PC-9 (cell line): Measurements from ENCODE around the gene JMJD1C.

Experiments
- EZH2 ChIP-seq: fragments of 200-600 bp; sonication (generic); IDR thresholded peaks from 2 replicates; pipeline ENCODE4 v1.8.0; 2017; ENCODE audit warnings: antibody characterized with exemption, low read depth
- TF ChIP-seq, protein P1 (sequence below): fragments of 200-600 bp; sonication (generic); conservative IDR thresholded peaks from 2 replicates; pipeline ENCODE4 v1.6.1; 2017; ENCODE audit warnings: mixed run types, antibody characterized with exemption, mild to moderate bottlenecking, moderate library complexity

DNA sequence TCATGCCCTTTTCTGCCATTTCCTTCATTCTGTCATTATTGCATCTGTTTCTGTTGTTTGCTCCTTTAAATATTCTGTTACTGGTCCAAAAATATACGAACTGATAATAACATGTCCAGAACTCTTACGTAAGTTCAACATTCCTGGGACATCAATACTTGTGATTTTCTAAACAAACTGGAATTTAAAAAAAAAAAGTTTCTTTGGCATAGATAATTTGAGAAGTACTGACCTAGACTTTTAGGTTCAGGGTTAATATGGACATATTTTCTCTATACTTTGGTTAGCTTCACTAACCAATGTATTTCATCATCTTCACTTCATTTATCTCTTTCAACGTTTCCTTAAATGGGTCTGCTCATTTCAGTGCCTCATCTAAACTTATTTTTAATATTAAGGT is 147.3 kb downstream of the JMJD1C start:
- TF ChIP-seq, protein P1, sequence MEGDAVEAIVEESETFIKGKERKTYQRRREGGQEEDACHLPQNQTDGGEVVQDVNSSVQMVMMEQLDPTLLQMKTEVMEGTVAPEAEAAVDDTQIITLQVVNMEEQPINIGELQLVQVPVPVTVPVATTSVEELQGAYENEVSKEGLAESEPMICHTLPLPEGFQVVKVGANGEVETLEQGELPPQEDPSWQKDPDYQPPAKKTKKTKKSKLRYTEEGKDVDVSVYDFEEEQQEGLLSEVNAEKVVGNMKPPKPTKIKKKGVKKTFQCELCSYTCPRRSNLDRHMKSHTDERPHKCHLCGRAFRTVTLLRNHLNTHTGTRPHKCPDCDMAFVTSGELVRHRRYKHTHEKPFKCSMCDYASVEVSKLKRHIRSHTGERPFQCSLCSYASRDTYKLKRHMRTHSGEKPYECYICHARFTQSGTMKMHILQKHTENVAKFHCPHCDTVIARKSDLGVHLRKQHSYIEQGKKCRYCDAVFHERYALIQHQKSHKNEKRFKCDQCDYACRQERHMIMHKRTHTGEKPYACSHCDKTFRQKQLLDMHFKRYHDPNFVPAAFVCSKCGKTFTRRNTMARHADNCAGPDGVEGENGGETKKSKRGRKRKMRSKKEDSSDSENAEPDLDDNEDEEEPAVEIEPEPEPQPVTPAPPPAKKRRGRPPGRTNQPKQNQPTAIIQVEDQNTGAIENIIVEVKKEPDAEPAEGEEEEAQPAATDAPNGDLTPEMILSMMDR = no peak
- TF ChIP-seq EZH2 = no peak
